HG03460 (cell line): ENCODE measurements around the gene NFIA.

Experiments
- ATAC-seq: cut with Tn5 transposase; IDR thresholded peaks from one replicate; pipeline ENCODE4 v1.9.1; 2021; ENCODE audit not compliant: unreplicated experiment

Gene NFIA

GRCh38 chr1:61083013-61083806 is 849 bp downstream of the NFIA start:
- ATAC-seq: no peak

DNA sequence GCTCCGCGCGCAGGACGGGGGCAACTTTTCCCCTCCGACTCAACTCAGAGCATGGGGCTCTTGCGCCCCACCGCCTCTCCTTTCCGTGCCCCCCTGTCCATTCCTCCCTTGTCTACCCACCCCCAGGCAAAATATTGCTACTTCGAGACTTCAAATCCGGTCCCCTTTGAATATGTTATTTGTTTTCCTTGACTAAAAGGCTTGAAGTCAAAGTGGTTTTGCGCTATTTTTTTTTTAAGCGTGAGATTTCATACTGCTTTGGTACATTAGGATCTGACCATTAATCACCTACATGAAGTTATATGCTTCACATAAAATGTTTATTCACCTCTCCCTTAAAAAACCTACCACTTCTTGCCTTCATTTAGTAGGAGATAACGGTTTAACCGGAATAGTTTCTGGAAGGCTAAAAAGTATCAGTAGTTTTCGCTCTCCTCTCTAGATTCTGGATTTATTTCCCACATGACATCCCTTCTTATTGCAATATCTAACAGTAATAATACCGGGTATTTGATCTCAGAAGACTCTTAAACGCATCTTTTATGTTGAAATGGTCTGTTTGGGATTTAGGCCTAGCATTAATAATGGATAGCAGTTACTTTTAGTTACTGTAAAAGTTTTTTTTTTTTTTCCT is 1.6 kb downstream of the NFIA start:
- no peak for ATAC-seq

- no peak for ATAC-seq
Measured at GRCh38 chr1:61084491-61085031, 2.2 kb downstream of the NFIA start.

DNA sequence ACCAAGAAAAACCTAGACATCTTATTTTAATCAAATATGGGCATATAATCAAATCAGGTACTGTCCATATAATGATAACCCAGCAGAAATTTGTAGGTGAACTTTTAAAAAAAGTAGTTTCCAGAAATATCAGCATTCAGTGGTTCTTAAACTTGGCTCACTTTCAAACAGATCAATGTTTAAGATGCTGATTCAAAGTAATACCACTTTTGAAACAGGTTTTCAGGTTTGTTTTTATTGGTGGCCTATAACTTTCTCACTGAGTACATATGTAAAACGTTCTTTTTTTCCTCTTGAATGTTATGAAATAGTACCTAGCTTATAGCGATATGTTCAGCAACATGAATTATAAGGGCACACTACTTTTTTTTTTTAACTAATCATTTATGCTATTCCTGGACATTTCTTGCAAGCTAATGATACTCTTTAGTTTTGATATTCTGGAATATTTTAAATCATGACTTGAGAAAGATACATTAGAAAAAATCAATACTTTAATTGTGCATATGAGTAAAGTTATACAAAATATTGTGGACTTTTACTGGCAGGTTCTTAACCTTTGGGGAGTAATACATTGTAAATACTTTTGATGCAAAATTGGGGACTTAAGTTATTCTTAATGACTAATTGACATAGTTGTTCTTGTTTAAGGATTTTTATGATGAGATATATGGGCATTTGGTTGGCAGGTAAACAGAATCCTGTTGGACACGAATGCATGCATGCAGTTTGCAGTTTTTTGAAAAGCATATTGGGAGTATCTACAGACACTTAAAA is 3.0 kb downstream of the NFIA start:
- ATAC-seq: no peak

GRCh38 chr1:61085983-61086644 is 3.8 kb downstream of the NFIA start:
- ATAC-seq: no peak

DNA sequence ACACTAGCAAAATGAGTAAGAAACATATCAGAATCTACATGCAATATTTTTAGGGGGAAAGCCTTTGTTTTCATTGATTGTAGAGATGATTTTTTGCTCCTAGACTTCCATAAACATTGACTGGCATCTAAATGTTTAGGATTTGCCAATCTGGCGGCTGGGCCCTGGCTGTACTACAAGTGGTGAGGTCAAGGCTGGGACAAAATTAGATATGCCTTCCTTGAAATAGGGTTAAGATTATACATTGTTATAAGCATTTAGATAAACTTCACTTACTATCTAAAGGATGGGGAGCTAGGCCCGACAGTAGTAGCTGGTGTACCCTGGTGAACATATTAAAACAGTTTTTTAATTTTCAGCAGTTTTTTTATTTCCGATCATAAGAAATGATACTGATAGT is 5.2 kb downstream of the NFIA start:
- ATAC-seq: no peak

- no peak for ATAC-seq
Measured at GRCh38 chr1:61088163-61088974, 6.0 kb downstream of the NFIA start.

DNA sequence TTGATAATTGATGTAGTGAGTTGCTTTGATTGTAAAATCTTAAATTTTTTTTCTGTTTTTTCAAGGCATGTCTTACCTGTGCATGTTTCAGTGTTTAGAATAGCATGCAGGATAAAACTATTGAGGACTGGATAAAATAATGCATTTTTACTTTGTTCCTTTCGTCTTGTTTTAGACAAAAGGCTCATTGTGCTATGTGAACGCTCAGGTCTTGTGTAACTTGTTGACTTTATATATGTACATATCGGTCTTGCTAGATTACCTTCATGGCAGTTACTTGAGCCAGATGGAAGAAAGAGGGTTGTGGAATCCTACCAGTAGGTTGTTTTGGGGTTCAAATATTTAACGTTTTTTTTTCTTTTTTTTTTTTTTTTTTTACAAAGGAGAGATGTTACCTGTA is 7.0 kb downstream of the NFIA start:
- no peak for ATAC-seq

DNA sequence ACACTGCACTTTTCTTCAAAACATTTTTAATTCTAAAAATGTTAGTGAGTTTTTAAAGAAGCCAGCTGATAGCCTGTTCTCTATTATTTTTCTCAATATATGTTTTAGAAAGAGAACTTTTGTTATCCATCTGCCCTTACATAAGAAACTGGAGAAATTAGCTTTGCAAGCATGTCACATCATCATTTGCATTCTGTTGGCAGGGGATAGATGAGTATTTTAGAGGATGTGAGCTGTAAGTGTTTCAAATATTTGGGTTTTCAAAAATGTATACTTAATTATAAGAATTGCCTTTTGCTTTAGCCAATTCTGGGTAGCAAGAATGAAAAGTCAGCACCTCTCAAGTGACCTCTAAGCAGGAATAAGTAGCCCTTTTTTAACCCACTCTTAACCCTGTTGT is 7.4 kb downstream of the NFIA start:
- ATAC-seq: no peak

DNA sequence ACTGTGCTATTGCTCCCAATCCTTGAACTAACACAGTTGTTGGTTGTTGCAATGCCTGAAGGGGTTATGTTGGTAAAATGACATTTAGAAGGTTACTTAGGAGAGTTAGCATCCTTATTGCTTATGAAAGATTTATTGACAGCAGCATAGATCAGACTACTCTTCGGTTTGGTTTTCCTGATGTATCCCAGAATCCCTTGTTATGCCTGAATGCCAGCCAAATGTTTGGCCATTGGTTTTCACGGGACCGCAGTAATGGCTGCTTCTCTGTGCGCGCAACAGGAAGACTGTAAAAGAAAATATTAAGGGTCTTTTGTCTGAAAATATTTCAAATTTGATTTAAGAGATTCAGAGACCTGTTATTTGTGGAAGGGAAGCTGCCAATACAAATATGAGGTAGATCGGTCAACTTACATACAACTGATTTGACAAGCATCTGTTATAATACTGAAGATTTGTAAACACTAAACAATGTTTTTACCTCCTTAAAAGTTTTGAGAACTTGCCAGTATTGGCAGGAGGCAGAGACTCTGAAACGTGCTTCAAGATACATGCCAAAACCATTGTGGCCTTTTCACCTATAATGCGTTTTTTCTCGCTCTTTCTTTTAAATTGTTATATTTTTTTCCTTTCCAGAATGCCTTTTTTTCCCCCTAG is 8.3 kb downstream of the NFIA start:
- ATAC-seq: no peak

DNA sequence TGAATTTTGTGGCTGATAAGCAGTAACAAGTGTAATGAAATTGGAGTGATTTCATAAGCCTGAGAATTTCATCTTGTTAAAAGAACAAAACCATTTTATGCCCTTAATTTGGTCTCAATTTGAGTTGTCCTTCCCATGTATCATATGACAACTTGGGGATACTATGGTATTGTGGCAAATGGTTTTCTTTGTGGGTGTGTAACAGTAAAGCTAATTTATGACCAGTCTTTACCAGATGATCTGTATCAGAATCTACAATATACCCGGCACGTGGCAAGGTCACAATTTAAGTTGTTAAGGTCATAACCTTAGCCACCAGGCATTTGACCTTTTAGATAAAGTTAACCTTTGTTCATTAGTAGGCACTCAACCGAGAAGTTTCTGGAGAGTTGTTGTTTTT is 9.1 kb downstream of the NFIA start:
- ATAC-seq: no peak

DNA sequence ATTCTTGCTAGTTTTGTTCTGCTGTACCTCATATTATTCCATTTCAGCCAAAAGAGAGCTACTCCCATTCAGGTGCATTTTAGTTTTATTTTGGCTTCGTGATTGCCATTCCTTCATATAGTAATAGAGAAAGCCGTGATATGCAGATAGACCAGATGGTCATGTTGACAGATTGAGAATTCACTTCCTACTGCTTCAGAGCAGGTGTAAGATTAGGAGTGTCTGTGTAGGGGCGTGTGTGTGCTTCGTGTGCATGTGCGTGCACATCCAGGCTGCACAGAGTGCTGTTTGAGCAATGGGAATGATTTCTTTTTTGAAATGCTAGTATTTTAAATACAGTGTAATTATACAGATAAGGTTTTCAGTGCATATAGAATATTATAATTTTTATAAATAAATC is 10.3 kb downstream of the NFIA start:
- no peak for ATAC-seq

DNA sequence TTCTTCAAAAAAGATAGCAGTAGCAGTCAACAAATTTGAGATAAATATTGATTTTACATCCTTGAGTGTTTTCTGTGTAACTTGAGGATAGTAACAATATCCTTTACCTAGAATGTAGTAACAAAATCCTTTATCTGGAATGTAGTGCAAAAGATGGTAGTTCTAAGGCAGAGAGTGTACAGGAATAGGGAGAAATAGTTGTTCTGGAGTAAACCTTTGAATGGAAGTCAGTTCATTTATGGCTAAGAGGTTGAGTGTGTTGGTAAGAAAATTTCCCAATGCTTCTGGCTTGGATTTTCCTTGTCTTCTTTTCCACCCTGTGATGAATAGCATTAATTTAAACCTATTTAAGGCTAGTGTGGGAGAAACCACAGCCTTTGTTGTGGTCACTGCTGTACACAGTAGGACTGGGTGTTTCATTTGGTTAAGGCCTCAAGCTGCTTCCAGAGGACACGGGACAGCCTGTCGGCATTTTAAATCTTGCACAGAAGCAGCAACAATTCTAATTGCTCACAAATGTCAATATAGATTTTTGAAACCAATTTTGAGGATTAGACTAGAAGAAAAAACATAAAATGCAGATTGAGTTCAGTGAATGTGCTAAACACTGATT is 11.3 kb downstream of the NFIA start:
- no peak for ATAC-seq

- ATAC-seq: no peak
Measured at GRCh38 chr1:61094677-61095469, 12.5 kb downstream of the NFIA start.

- ATAC-seq: no peak
Measured at GRCh38 chr1:61095470-61095812, 13.1 kb downstream of the NFIA start.

- no peak for ATAC-seq
Measured at GRCh38 chr1:61097317-61097716, 15.0 kb downstream of the NFIA start.

- ATAC-seq: no peak
Measured at GRCh38 chr1:61097722-61098121, 15.4 kb downstream of the NFIA start.

DNA sequence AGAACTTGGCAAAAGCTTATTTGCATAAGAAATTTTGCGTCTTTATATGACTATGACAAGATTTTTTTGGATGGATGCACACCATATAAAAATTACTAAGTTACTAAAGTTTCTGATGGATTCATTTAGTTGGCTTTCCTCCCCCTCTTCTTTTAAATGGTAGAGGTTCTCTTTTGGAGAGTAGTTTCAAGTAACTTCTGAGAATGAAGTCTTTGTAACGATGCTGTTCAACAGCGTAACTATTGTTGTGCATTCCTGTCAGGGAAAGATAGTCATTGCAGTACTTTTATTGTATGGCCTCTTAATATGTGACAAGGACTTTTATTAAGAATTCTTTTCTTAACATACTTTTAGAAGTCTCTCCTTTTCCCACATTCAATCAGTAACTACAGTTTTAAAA is 16.0 kb downstream of the NFIA start:
- ATAC-seq: no peak
